Measurements from ENCODE around the gene SLC30A9.
A peak's percentile ranks its signal among the peaks of the same experiment; 100 is the strongest.

SLC30A9 gene

GRCh38 chr4:41990365-41991111 is at the start of gene SLC30A9:
SLC30A9 (plus strand) TSS chr4:41990530; CDS start chr4:41990652, 122 bp downstream.
- DNase-seq (ENCODE audit: insufficient read length, low spot score) (peak; percentile 88), FAIRE-seq (peak; percentile 86)
- TF ChIP-seq, protein P1, sequence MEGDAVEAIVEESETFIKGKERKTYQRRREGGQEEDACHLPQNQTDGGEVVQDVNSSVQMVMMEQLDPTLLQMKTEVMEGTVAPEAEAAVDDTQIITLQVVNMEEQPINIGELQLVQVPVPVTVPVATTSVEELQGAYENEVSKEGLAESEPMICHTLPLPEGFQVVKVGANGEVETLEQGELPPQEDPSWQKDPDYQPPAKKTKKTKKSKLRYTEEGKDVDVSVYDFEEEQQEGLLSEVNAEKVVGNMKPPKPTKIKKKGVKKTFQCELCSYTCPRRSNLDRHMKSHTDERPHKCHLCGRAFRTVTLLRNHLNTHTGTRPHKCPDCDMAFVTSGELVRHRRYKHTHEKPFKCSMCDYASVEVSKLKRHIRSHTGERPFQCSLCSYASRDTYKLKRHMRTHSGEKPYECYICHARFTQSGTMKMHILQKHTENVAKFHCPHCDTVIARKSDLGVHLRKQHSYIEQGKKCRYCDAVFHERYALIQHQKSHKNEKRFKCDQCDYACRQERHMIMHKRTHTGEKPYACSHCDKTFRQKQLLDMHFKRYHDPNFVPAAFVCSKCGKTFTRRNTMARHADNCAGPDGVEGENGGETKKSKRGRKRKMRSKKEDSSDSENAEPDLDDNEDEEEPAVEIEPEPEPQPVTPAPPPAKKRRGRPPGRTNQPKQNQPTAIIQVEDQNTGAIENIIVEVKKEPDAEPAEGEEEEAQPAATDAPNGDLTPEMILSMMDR (IDR thresholded peaks at IDR 0.05; ENCODE audit: insufficient read depth, missing control alignments): no peak

DNA sequence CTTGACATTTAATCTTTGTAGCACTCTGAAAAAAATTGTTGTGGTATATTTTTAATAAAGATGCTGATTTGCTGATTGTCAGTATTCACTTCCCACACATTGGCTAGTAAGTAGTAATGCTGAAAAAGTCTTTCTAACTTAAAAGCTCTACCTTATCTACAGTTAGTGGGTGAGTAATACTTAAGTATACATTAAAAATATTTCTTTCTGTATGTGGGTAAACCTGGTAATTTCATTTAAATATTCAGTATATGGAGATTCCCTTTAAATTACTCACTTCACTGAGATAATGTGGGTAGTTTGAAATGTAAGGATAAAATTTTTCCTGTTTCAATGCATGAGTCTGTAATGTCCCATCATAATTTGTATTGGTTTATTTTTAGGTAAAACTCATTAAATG is 49.5 kb upstream of the SLC30A9 start:
- TF ChIP-seq, protein P1 (IDR thresholded peaks at IDR 0.05; ENCODE audit: insufficient read depth, missing control alignments): no peak
- no peak for DNase-seq (ENCODE audit: insufficient read length, low spot score)
- FAIRE-seq: no peak

DNA sequence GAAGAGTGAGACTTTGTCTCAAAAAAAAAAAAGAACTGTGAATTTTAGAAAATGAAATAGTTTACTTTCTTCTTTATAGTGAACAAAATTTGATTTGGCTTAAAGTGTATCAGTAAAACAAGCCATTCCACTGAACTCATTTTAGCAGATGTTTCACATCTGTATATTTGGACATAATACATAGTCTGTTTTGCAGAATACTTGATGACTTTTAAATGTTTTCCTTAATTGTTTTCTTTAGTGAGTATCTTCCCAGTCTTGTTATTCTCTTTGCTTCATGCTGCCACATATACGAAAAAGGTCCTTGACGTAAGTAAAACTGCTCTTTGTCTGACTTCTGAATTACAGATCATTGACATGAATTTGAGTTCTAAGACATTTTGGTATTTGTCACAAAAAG is 46.8 kb upstream of the SLC30A9 start:
- DNase-seq (ENCODE audit: insufficient read length, low spot score) (no peak), FAIRE-seq (no peak)
- TF ChIP-seq, protein P1 (IDR thresholded peaks at IDR 0.05; ENCODE audit: insufficient read depth, missing control alignments): no peak

DNA sequence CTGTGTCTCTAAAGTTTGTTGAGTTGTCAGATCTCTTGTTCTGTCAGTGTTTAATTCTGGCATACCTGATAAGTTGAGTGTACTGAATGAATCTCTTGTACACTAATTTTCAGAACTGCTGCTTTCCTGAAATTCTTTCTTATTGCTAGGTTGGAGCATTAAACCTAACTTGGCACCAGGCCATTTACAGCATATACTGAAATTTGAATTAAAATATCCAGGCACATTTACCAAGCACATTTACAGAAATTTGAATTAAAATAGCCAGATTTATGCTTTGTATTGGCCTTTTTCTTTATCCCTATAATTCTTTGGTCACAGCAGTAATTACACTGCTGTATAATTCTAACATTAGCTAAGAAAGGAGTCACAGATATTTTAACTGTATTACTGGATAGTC is 46.2 kb upstream of the SLC30A9 start:
- DNase-seq (ENCODE audit: insufficient read length, low spot score): no peak
- no peak for FAIRE-seq
- TF ChIP-seq, protein P1 (IDR thresholded peaks at IDR 0.05; ENCODE audit: insufficient read depth, missing control alignments): no peak

GRCh38 chr4:41949531-41949930 is 40.8 kb upstream of the SLC30A9 start:
- FAIRE-seq (no peak), DNase-seq (ENCODE audit: insufficient read length, low spot score) (no peak)
- TF ChIP-seq, protein P1 (IDR thresholded peaks at IDR 0.05; ENCODE audit: insufficient read depth, missing control alignments): no peak

GRCh38 chr4:41957634-41958033 is 32.7 kb upstream of the SLC30A9 start:
- DNase-seq (ENCODE audit: insufficient read length, low spot score): no peak
- TF ChIP-seq, protein P1 (IDR thresholded peaks at IDR 0.05; ENCODE audit: insufficient read depth, missing control alignments): peak; percentile 58
- FAIRE-seq: peak; percentile 51

- FAIRE-seq: no peak
- DNase-seq (ENCODE audit: insufficient read length, low spot score): no peak
Observed at GRCh38 chr4:41963105-41963504, 27.2 kb upstream of the SLC30A9 start.

More at GRCh38 chr4:41963105-41963504, 27.2 kb upstream of the SLC30A9 start:
- TF ChIP-seq, protein P1 (IDR thresholded peaks at IDR 0.05; ENCODE audit: insufficient read depth, missing control alignments): peak; percentile 41

All from D721Med (cell line).